ENCODE measurements around the gene ENPP6. TPM values are rescaled to one million over a fixed set of nuclear protein-coding genes. Genes with fewer than 3 reads are reported as not detected.

The ENPP6 gene
- total RNA-seq, 1 experiment from 2014 or later, result not detected

GRCh38 chr4:184146951-184147350, 70.7 kb downstream of the ENPP6 start:
- H3K4me2 ChIP-seq (ENCODE audit: low read length), result no peak overlapping the region
- no TSS peak for BruUV-seq (replicated peaks)
- H3K27me3 ChIP-seq (ENCODE audit: low read length), result peaks cover 38% of the 10 kb centered on the region
- H3K4me1 ChIP-seq (ENCODE audit: insufficient read depth, low read length), result no peaks in the 10 kb centered on the region
- no peaks in the 10 kb centered on the region for H3K79me2 ChIP-seq (ENCODE audit: low read length)
- no peaks in the 10 kb centered on the region for H3K9me2 ChIP-seq (replicated peaks; ENCODE audit: low read length)
- no peak overlapping the region for H3K27ac ChIP-seq (ENCODE audit: low read length)
- H3F3A ChIP-seq (ENCODE audit: low read length, unreplicated experiment), result no peaks in the 10 kb centered on the region
- ChIA-PET POLR2A (ENCODE audit: unreplicated experiment) (no interaction called here), CTCF (no interaction called here)
- no peak overlapping the region for H2AFZ ChIP-seq (ENCODE audit: low read length)
- H3K9ac ChIP-seq (ENCODE audit: low read length), result no peak overlapping the region
- no peak for ATAC-seq
- intact Hi-C loops (cut with micrococcal nuclease), result no loop called here
- no peak for DNase-seq
- no peaks in the 10 kb centered on the region for H3K9me3 ChIP-seq (ENCODE audit: low read length)
- no peaks in the 10 kb centered on the region for H4K20me1 ChIP-seq (ENCODE audit: low read length)
- no peak overlapping the region for H3K4me3 ChIP-seq (ENCODE audit: low read length)
- TF ChIP-seq CTCF (conservative IDR thresholded peaks at IDR 0.05; ENCODE audit: low read depth, low read length) (no peak), EZH2phosphoT487 (IDR thresholded peaks at IDR 0.05; ENCODE audit: borderline replicate concordance, low read length) (no peak), EZH2 (IDR thresholded peaks at IDR 0.05; ENCODE audit: low read length, unreplicated experiment) (no peak)
- no peaks in the 10 kb centered on the region for H3K36me3 ChIP-seq (ENCODE audit: low read depth, low read length)

GRCh38 chr4:184145596-184145995, 72.1 kb downstream of the ENPP6 start:
- ChIA-PET POLR2A (ENCODE audit: unreplicated experiment) (no interaction called here), CTCF (no interaction called here)
- ATAC-seq (no peak), DNase-seq (no peak)
- Histone ChIP-seq H2AFZ (ENCODE audit: low read length) (no peak overlapping the region), H3F3A (ENCODE audit: low read length, unreplicated experiment) (no peaks in the 10 kb centered on the region), H3K4me1 (ENCODE audit: insufficient read depth, low read length) (no peaks in the 10 kb centered on the region), H3K27me3 (ENCODE audit: low read length) (peaks cover 38% of the 10 kb centered on the region), H3K9me3 (ENCODE audit: low read length) (no peaks in the 10 kb centered on the region), H3K9ac (ENCODE audit: low read length) (no peak overlapping the region), H3K27ac (ENCODE audit: low read length) (no peak overlapping the region), H3K4me3 (ENCODE audit: low read length) (no peak overlapping the region), H3K36me3 (ENCODE audit: low read depth, low read length) (no peaks in the 10 kb centered on the region), H3K79me2 (ENCODE audit: low read length) (no peaks in the 10 kb centered on the region), H3K4me2 (ENCODE audit: low read length) (no peak overlapping the region), H4K20me1 (ENCODE audit: low read length) (no peaks in the 10 kb centered on the region), H3K9me2 (replicated peaks; ENCODE audit: low read length) (no peaks in the 10 kb centered on the region)
- TF ChIP-seq EZH2phosphoT487 (IDR thresholded peaks at IDR 0.05; ENCODE audit: borderline replicate concordance, low read length), result no peak
- TF ChIP-seq EZH2 (IDR thresholded peaks at IDR 0.05; ENCODE audit: low read length, unreplicated experiment), result no peak
- no peak for TF ChIP-seq CTCF (conservative IDR thresholded peaks at IDR 0.05; ENCODE audit: low read depth, low read length)
- no TSS peak for BruUV-seq (replicated peaks)
- intact Hi-C loops (cut with micrococcal nuclease), result no loop called here

GRCh38 chr4:184143770-184144564, 73.7 kb downstream of the ENPP6 start:
- BruUV-seq (replicated peaks), result no TSS peak
- H3K4me3 ChIP-seq (ENCODE audit: low read length), result no peak overlapping the region
- no peak for ATAC-seq

More at GRCh38 chr4:184143770-184144564, 73.7 kb downstream of the ENPP6 start:
- POLR2A ChIA-PET (ENCODE audit: unreplicated experiment), result no interaction called here
- TF ChIP-seq EZH2 (IDR thresholded peaks at IDR 0.05; ENCODE audit: low read length, unreplicated experiment) (no peak), CTCF (conservative IDR thresholded peaks at IDR 0.05; ENCODE audit: low read depth, low read length) (peak; percentile 37; the same call in 1 of the 2 replicates)
- Histone ChIP-seq H4K20me1 (ENCODE audit: low read length) (no peaks in the 10 kb centered on the region), H3F3A (ENCODE audit: low read length, unreplicated experiment) (no peaks in the 10 kb centered on the region), H3K36me3 (ENCODE audit: low read depth, low read length) (no peaks in the 10 kb centered on the region), H3K4me2 (ENCODE audit: low read length) (no peak overlapping the region), H3K79me2 (ENCODE audit: low read length) (no peaks in the 10 kb centered on the region), H3K9me2 (replicated peaks; ENCODE audit: low read length) (no peaks in the 10 kb centered on the region), H2AFZ (ENCODE audit: low read length) (no peak overlapping the region), H3K9ac (ENCODE audit: low read length) (no peak overlapping the region), H3K27ac (ENCODE audit: low read length) (no peak overlapping the region), H3K4me1 (ENCODE audit: insufficient read depth, low read length) (no peaks in the 10 kb centered on the region), H3K27me3 (ENCODE audit: low read length) (peaks cover 38% of the 10 kb centered on the region), H3K9me3 (ENCODE audit: low read length) (no peaks in the 10 kb centered on the region)
- CTCF ChIA-PET, result no interaction called here
- DNase-seq, result peak; percentile 7
- intact Hi-C loops (cut with micrococcal nuclease), result no loop called here

Data from PC-3 (cell line).